ENCODE data around the gene IGF2R.

GRCh38 chr6:160160450-160160849 is 191.6 kb downstream of the IGF2R start:
- TF ChIP-seq CTCF (IDR thresholded peaks at IDR 0.05; ENCODE audit: low read length) (no peak), EZH2phosphoT487 (IDR thresholded peaks at IDR 0.05; ENCODE audit: low read length) (no peak), EZH2 (optimal IDR thresholded peaks at IDR 0.05; ENCODE audit: low read depth, low read length) (no peak)

Measured in MM.1S (cell line).